H9 (cell line): ENCODE measurements around the gene GALNT13. TPM values are rescaled to one million over a fixed set of nuclear protein-coding genes. Genes with fewer than 3 reads are reported as not detected.

Experiments
- DNase-seq: peaks from one replicate; pipeline ENCODE4 v3.0.0-alpha.2; 2017
- H2AFZ ChIP-seq: one replicate; pipeline ENCODE4 v1.6.1; 2013; ENCODE audit warnings: mild to moderate bottlenecking, low read length, control low read depth, moderate library complexity
- H2AK5ac ChIP-seq: 2 replicates; pipeline ENCODE4 v1.6.1; 2013; ENCODE audit warnings: low read length, control low read depth, mixed read lengths; ENCODE audit not compliant: insufficient read length
- H2BK120ac ChIP-seq: one replicate; pipeline ENCODE4 v1.6.1; 2013; ENCODE audit warnings: low read depth, mild to moderate bottlenecking, low read length, control low read depth, inconsistent platforms; ENCODE audit not compliant: poor library complexity, severe bottlenecking
- H2BK12ac ChIP-seq: 2 replicates; pipeline ENCODE4 v1.6.1; 2013; ENCODE audit warnings: low read length, control low read depth, mixed read lengths, low read depth; ENCODE audit not compliant: insufficient read length
- H2BK15ac ChIP-seq: 2 replicates; pipeline ENCODE4 v1.6.1; 2013; ENCODE audit warnings: low read depth, low read length, control low read depth
- H2BK20ac ChIP-seq: one replicate; pipeline ENCODE4 v1.6.1; 2013; ENCODE audit warnings: low read depth, mild to moderate bottlenecking, low read length, control low read depth, inconsistent platforms; ENCODE audit not compliant: poor library complexity, severe bottlenecking
- H2BK5ac ChIP-seq: 2 replicates; pipeline ENCODE4 v1.6.1; 2013; ENCODE audit warnings: low read length, control low read depth, mixed read lengths; ENCODE audit not compliant: insufficient read length
- H3K14ac ChIP-seq: 2 replicates; pipeline ENCODE4 v1.6.1; 2013; ENCODE audit warnings: low read length, control low read depth; ENCODE audit not compliant: insufficient read depth
- H3K18ac ChIP-seq: 2 replicates; pipeline ENCODE4 v1.6.1; 2013; ENCODE audit warnings: low read depth, mild to moderate bottlenecking, mixed read lengths, low read length, control low read depth; ENCODE audit not compliant: insufficient read length
- H3K23ac ChIP-seq: 2 replicates; pipeline ENCODE4 v1.6.1; 2013; ENCODE audit warnings: low read length, control low read depth, mixed read lengths, low read depth; ENCODE audit not compliant: insufficient read length
- H3K23me2 ChIP-seq: 2 replicates; pipeline ENCODE4 v1.6.1; 2013; ENCODE audit warnings: low read depth, mild to moderate bottlenecking, mixed read lengths, low read length, control low read depth; ENCODE audit not compliant: insufficient read length, poor library complexity, severe bottlenecking
- H3K27ac ChIP-seq: 2 replicates; pipeline ENCODE4 v1.5.1; 2013; ENCODE audit warnings: low read length, control low read depth, mixed read lengths, low read depth; ENCODE audit not compliant: insufficient read length
- H3K27me3 ChIP-seq: 2 replicates; pipeline ENCODE4 v1.6.1; 2013; ENCODE audit warnings: low read length, control low read depth, inconsistent platforms; ENCODE audit not compliant: insufficient read depth
- H3K4ac ChIP-seq: 2 replicates; pipeline ENCODE4 v1.6.1; 2013; ENCODE audit warnings: low read depth, mild to moderate bottlenecking, control low read depth, inconsistent platforms, low read length, moderate library complexity
- H3K4me1 ChIP-seq: 2 replicates; pipeline ENCODE4 v1.6.1; 2013; ENCODE audit warnings: low read length, control low read depth, inconsistent platforms; ENCODE audit not compliant: insufficient read depth
- H3K4me2 ChIP-seq: 2 replicates; pipeline ENCODE4 v1.6.1; 2013; ENCODE audit warnings: low read length, control low read depth, mixed read lengths; ENCODE audit not compliant: insufficient read length, insufficient read depth
- H3K56ac ChIP-seq: 2 replicates; pipeline ENCODE4 v1.6.1; 2013; ENCODE audit warnings: low read depth, mild to moderate bottlenecking, mixed read lengths, low read length, control low read depth; ENCODE audit not compliant: insufficient read length
- H3K79me1 ChIP-seq: 2 replicates; pipeline ENCODE4 v1.6.1; 2013; ENCODE audit warnings: low read depth, mild to moderate bottlenecking, moderate library complexity, low read length, control low read depth, inconsistent platforms; ENCODE audit not compliant: insufficient read depth, poor library complexity, severe bottlenecking
- H3K79me2 ChIP-seq: 2 replicates; pipeline ENCODE4 v1.6.1; 2013; ENCODE audit warnings: low read length, control low read depth, inconsistent platforms; ENCODE audit not compliant: insufficient read depth
- H3K9ac ChIP-seq: 2 replicates; pipeline ENCODE4 v1.6.1; 2013; ENCODE audit warnings: low read length, control low read depth, mixed read lengths; ENCODE audit not compliant: insufficient read length; ENCODE audit errors: extremely low read depth
- H3K9me3 ChIP-seq: one replicate; pipeline ENCODE4 v1.6.1; 2013; ENCODE audit warnings: low read depth, low read length, inconsistent platforms; ENCODE audit not compliant: control insufficient read depth
- H3T11ph ChIP-seq: one replicate; pipeline ENCODE4 v1.6.1; 2013; ENCODE audit warnings: mild to moderate bottlenecking, low read length, control low read depth, inconsistent platforms
- H4K20me1 ChIP-seq: one replicate; pipeline ENCODE4 v1.6.1; 2013; ENCODE audit not compliant: control insufficient read depth, insufficient read length, insufficient read depth
- H4K5ac ChIP-seq: 2 replicates; pipeline ENCODE4 v1.6.1; 2013; ENCODE audit warnings: low read depth, mild to moderate bottlenecking, mixed read lengths, low read length, control low read depth; ENCODE audit not compliant: insufficient read length
- H4K8ac ChIP-seq: replicated peaks from 2 replicates; pipeline ENCODE4 v1.6.1; 2013; ENCODE audit warnings: low read length, control low read depth, mixed read lengths, low read depth; ENCODE audit not compliant: insufficient read length
- H4K91ac ChIP-seq: 2 replicates; pipeline ENCODE4 v1.6.1; 2013; ENCODE audit warnings: low read depth, mild to moderate bottlenecking, moderate library complexity, mixed read lengths, low read length, control low read depth; ENCODE audit not compliant: insufficient read length
- H3K27ac Mint-ChIP-seq, 3 experiments: 2 replicates in 2 of 3; 3 replicates in 1 of 3; pipeline ENCODE4 v1.8.0; 2020 to 2021; ENCODE audit warnings: mixed read lengths in 3 of 3, mild to moderate bottlenecking in 1 of 3, moderate library complexity in 1 of 3
- H3K27me3 Mint-ChIP-seq: 2 replicates; pipeline ENCODE4 v1.8.0; 2021; ENCODE audit warnings: low read depth, mild to moderate bottlenecking, moderate library complexity, mixed read lengths
- H3K36me3 Mint-ChIP-seq, 3 experiments: 2 replicates in 2 of 3; 3 replicates in 1 of 3; pipeline ENCODE4 v1.8.0; 2020 to 2021; ENCODE audit warnings: low read depth in 3 of 3, mixed read lengths in 3 of 3; ENCODE audit not compliant: insufficient read depth in 1 of 3
- H3K4me1 Mint-ChIP-seq, 2 experiments: 2 replicates each; pipeline ENCODE4 v1.8.0; 2020; ENCODE audit warnings: mixed read lengths in 2 of 2
- H3K4me3 Mint-ChIP-seq, 2 experiments: 2 replicates in 1 of 2; 3 replicates in 1 of 2; pipeline ENCODE4 v1.8.0; 2020 to 2021; ENCODE audit warnings: mild to moderate bottlenecking in 2 of 2, mixed read lengths in 2 of 2, moderate library complexity in 1 of 2
- H3K9me3 Mint-ChIP-seq, 2 experiments: 2 replicates in 1 of 2; 3 replicates in 1 of 2; pipeline ENCODE4 v1.8.0; 2020; ENCODE audit warnings: mild to moderate bottlenecking in 2 of 2, mixed read lengths in 2 of 2, moderate library complexity in 1 of 2
- CTCF ChIP-seq: fragments of 200-600 bp; sonication (generic); conservative IDR thresholded peaks from 3 replicates; pipeline ENCODE4 v1.8.0; 2021; ENCODE audit warnings: antibody characterized with exemption, mild to moderate bottlenecking
- total RNA-seq: library from RNA; stranded (reverse); gene quantifications from 2 replicates; pipeline ENCODE4 v1.2.1, GENCODE V29; 2021

The GALNT13 gene
- total RNA-seq, 1 experiment from 2014 or later = 6.6 TPM

- no peak overlapping the region for H3K4me3 Mint-ChIP-seq
- no peak overlapping the region for H2AK5ac ChIP-seq
- no peak overlapping the region for H3K4me2 ChIP-seq
Observed at GRCh38 chr2:154067124-154067523, 195.4 kb downstream of the GALNT13 start.

More at GRCh38 chr2:154067124-154067523, 195.4 kb downstream of the GALNT13 start:
- Histone ChIP-seq H2BK12ac (no peak overlapping the region), H3K4me1 (no peaks in the 10 kb centered on the region), H4K91ac (no peak overlapping the region), H4K8ac (no peak overlapping the region), H3K56ac (no peak overlapping the region), H2AFZ (no peak overlapping the region), H3T11ph (no peak overlapping the region), H4K5ac (no peak overlapping the region), H2BK20ac (no peak overlapping the region), H2BK5ac (no peak overlapping the region), H4K20me1 (no peaks in the 10 kb centered on the region), H2BK120ac (no peak overlapping the region), H3K27ac (no peak overlapping the region), H3K79me2 (no peaks in the 10 kb centered on the region), H3K9me3 (no peaks in the 10 kb centered on the region), H3K79me1 (no peaks in the 10 kb centered on the region), H3K9ac (no peak overlapping the region), H3K23ac (no peak overlapping the region), H2BK15ac (no peak overlapping the region), H3K4ac (no peak overlapping the region), H3K23me2 (no peaks in the 10 kb centered on the region), H3K18ac (no peak overlapping the region), H3K27me3 (no peaks in the 10 kb centered on the region), H3K14ac (no peak overlapping the region)
- no peak for TF ChIP-seq CTCF
- Mint-ChIP-seq H3K36me3 (peaks cover 4 to 15% (median 4%) of the 10 kb centered on the region in 3 experiments), H3K4me1 (peaks cover 4% of the 10 kb centered on the region in 2 experiments; a peak in 2 of 4 replicates), H3K9me3 (peaks cover 5 to 6% of the 10 kb centered on the region in 2 experiments; a peak in 3 of 5 replicates), H3K27me3 (no peaks in the 10 kb centered on the region), H3K27ac (no peak overlapping the region)
- DNase-seq = no peak
